ENCODE results near the gene RNFT1. TPM values are rescaled to one million over a fixed set of nuclear protein-coding genes. Genes with fewer than 3 reads are reported as not detected.
"Not testable (repeated sequence)": the region's sequence is repeated elsewhere in the genome, so short reads cannot be mapped to it uniquely, and the experiment has no call there.

Gene RNFT1
- total RNA-seq, 2 donors from 2014 or later = 7.9 TPM

- Histone ChIP-seq H3K4me1 (no peaks in the 10 kb centered on the region), H3K36me3 (peaks cover 58% of the 10 kb centered on the region), H3K9me3 (no peaks in the 10 kb centered on the region), H3K27ac (no peak overlapping the region), H3K4me3 (no peak overlapping the region), H3K27me3 (no peaks in the 10 kb centered on the region)
- DNase-seq (ENCODE audit: low spot score) = no peak
- TF ChIP-seq CTCF (IDR thresholded peaks at IDR 0.05) = no peak
These were observed 23.4 kb downstream of the RNFT1 start for GRCh38 chr17:59941131-59941530.

- H3K4me3 ChIP-seq; H3K4me1 ChIP-seq; DNase-seq (ENCODE audit: low spot score); H3K9me3 ChIP-seq; H3K27ac ChIP-seq; H3K27me3 ChIP-seq: not testable (repeated sequence)
- H3K36me3 ChIP-seq = peaks cover 58% of the 10 kb centered on the region
These were observed 23.8 kb downstream of the RNFT1 start for GRCh38 chr17:59940697-59941096.

GRCh38 chr17:59933317-59933716 is 31.2 kb downstream of the RNFT1 start:
- peaks cover 91% of the 10 kb centered on the region for H3K36me3 ChIP-seq
- H3K9me3 ChIP-seq; H3K4me1 ChIP-seq; DNase-seq (ENCODE audit: low spot score); H3K27me3 ChIP-seq; H3K4me3 ChIP-seq; H3K27ac ChIP-seq: not testable (repeated sequence)

- DNase-seq (ENCODE audit: low spot score); H3K27me3 ChIP-seq; H3K27ac ChIP-seq; H3K4me3 ChIP-seq; H3K9me3 ChIP-seq; H3K4me1 ChIP-seq: not testable (repeated sequence)
- H3K36me3 ChIP-seq = peaks cover 88% of the 10 kb centered on the region
These were observed 33.8 kb downstream of the RNFT1 start for GRCh38 chr17:59930768-59931167.

- not testable (repeated sequence) for H3K9me3 ChIP-seq; H3K4me3 ChIP-seq; H3K27me3 ChIP-seq; H3K4me1 ChIP-seq; DNase-seq (ENCODE audit: low spot score); H3K27ac ChIP-seq
- peaks cover 85% of the 10 kb centered on the region for H3K36me3 ChIP-seq
These were observed 34.4 kb downstream of the RNFT1 start for GRCh38 chr17:59930121-59930520.

GRCh38 chr17:59920637-59921036 is 43.9 kb downstream of the RNFT1 start:
- H3K9me3 ChIP-seq = not testable (repeated sequence)
- peaks cover 77% of the 10 kb centered on the region for H3K36me3 ChIP-seq

GRCh38 chr17:59916446-59916845 is 48.1 kb downstream of the RNFT1 start:
- DNase-seq (ENCODE audit: low spot score) = no peak
- Histone ChIP-seq H3K27ac (no peak overlapping the region), H3K4me3 (no peak overlapping the region), H3K36me3 (peaks cover 75% of the 10 kb centered on the region), H3K27me3 (no peaks in the 10 kb centered on the region), H3K4me1 (no peaks in the 10 kb centered on the region), H3K9me3 (no peaks in the 10 kb centered on the region)
- TF ChIP-seq CTCF (IDR thresholded peaks at IDR 0.05) = no peak

More at GRCh38 chr17:59920637-59921036, 43.9 kb downstream of the RNFT1 start:
- H3K4me1 ChIP-seq; H3K4me3 ChIP-seq; H3K27me3 ChIP-seq; DNase-seq (ENCODE audit: low spot score); H3K27ac ChIP-seq: not testable (repeated sequence)

- Histone ChIP-seq H3K4me1 (no peaks in the 10 kb centered on the region), H3K4me3 (no peak overlapping the region), H3K36me3 (peaks cover 56% of the 10 kb centered on the region), H3K9me3 (no peaks in the 10 kb centered on the region), H3K27me3 (no peaks in the 10 kb centered on the region), H3K27ac (no peak overlapping the region)
- TF ChIP-seq CTCF (IDR thresholded peaks at IDR 0.05) = peak; percentile 45 to 73
- no peak for DNase-seq (ENCODE audit: low spot score)
These were observed 50.2 kb downstream of the RNFT1 start for GRCh38 chr17:59914274-59914854.

All from right atrium auricular region (tissue), 2 donors.